ENCODE measurements around the gene LPIN1.
A peak's percentile ranks its signal among the peaks of the same experiment; 100 is the strongest.

GRCh38 chr2:11753452-11753885 is 7.0 kb downstream of the LPIN1 start:
- TF ChIP-seq CTCF (IDR thresholded peaks at IDR 0.05) (peak; percentile 15), EZH2 (IDR thresholded peaks at IDR 0.05; ENCODE audit: borderline replicate concordance, insufficient read depth, low read depth, low read length, poor library complexity, severe bottlenecking) (no peak)

Measured in B cell (primary cell).